ENCODE data around the gene CANT1.
A peak's percentile ranks its signal among the peaks of the same experiment; 100 is the strongest.

Gene CANT1

DNA sequence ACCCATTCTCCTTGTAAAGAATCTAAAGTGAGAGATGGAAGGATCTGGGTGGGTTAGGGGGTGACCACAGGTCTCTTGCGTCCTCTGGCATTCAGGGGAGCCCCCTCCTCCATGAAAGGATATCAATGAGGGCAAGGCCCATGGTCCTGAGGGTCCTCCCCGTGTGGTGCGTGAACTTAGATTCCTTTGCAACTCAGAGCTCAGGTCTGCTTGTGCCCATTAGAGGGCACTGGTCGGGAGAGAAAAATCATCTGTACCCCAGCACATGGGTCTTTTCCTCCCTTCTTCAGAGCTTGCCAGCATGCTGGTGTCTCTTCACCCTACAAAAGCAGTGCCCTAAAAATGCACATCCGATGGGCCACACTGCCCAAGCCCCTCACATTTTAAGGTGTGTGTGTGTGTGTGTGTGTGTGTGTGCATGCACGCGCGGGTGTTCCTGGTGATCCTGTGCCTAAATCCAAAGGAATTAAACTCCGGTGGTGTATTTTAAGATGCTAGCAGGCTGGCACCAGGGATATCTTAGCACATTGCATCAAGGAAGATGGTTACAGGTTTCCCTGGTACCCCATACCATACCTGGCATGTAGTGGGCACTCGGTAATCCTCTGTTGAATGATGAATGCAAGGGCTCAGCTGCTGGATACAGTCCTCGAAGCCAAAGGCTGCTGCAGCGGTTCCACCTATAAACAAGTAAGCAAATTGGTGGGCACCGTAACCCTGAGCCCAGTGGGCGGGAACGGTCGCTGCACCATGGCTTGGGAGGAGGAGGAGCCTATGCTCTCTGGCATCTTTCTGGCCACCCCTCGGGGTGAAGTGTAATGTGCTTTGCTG, 19.1 kb upstream of the CANT1 start:
- no peak overlapping the region for H3K4me3 ChIP-seq (ENCODE audit: low read depth, low read length)
- peak overlapping the region; percentile 68 for H2AFZ ChIP-seq
- H3K79me2 ChIP-seq = no peaks in the 10 kb centered on the region
- no peaks in the 10 kb centered on the region for H3K27me3 ChIP-seq (ENCODE audit: control insufficient read depth, insufficient read depth, low read length)
- no peak overlapping the region for H3K9ac ChIP-seq
- H3K36me3 ChIP-seq (ENCODE audit: control insufficient read depth, insufficient read depth, low read length) = no peaks in the 10 kb centered on the region
- H3K4me2 ChIP-seq (ENCODE audit: low read length) = no peak overlapping the region
- H3K9me3 ChIP-seq (ENCODE audit: control insufficient read depth, low read length) = no peaks in the 10 kb centered on the region
- H3K4me1 ChIP-seq = peaks cover 34% of the 10 kb centered on the region
- peak overlapping the region; percentile 97 for H3K27ac ChIP-seq
- TF ChIP-seq, protein P1, sequence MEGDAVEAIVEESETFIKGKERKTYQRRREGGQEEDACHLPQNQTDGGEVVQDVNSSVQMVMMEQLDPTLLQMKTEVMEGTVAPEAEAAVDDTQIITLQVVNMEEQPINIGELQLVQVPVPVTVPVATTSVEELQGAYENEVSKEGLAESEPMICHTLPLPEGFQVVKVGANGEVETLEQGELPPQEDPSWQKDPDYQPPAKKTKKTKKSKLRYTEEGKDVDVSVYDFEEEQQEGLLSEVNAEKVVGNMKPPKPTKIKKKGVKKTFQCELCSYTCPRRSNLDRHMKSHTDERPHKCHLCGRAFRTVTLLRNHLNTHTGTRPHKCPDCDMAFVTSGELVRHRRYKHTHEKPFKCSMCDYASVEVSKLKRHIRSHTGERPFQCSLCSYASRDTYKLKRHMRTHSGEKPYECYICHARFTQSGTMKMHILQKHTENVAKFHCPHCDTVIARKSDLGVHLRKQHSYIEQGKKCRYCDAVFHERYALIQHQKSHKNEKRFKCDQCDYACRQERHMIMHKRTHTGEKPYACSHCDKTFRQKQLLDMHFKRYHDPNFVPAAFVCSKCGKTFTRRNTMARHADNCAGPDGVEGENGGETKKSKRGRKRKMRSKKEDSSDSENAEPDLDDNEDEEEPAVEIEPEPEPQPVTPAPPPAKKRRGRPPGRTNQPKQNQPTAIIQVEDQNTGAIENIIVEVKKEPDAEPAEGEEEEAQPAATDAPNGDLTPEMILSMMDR (IDR thresholded peaks at IDR 0.05) = no peak

DNA sequence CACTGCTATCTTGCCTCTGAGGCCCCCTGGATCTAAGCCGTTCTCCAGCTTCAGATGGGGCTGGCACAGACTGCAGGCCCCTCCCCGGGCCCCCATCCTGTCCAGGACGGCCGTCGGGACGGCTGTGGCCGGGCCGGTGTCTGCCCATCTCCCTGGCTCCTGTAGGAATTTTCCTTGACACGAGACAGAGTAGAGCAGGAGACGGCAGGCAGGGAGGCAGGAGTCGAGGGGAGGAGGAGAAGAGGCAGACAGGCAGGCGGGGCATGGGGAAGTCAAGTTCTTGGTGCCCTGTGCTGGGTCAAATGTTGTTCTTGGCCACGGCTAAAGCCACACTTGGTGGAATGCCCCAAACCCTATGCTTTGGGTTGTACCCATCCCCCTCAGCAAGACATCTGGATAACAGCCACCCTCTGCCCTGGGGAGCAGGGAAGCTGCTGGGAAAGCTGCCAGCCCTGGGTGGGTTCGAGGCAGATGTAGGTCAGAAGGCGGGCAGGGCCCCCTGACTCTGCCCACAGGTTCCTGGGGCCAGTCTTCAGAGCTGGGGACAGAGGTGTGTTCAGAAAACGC, 18.4 kb upstream of the CANT1 start:
- Histone ChIP-seq H3K27ac (peak overlapping the region; percentile 97), H3K79me2 (no peaks in the 10 kb centered on the region), H3K4me1 (peaks cover 38% of the 10 kb centered on the region), H3K9me3 (ENCODE audit: control insufficient read depth, low read length) (no peaks in the 10 kb centered on the region), H3K4me3 (ENCODE audit: low read depth, low read length) (peak overlapping the region; percentile 70), H3K4me2 (ENCODE audit: low read length) (peak overlapping the region; percentile 60), H3K36me3 (ENCODE audit: control insufficient read depth, insufficient read depth, low read length) (no peaks in the 10 kb centered on the region), H2AFZ (peak overlapping the region; percentile 68), H3K9ac (no peak overlapping the region), H3K27me3 (ENCODE audit: control insufficient read depth, insufficient read depth, low read length) (no peaks in the 10 kb centered on the region)
- TF ChIP-seq, protein P1 (IDR thresholded peaks at IDR 0.05) = no peak

DNA sequence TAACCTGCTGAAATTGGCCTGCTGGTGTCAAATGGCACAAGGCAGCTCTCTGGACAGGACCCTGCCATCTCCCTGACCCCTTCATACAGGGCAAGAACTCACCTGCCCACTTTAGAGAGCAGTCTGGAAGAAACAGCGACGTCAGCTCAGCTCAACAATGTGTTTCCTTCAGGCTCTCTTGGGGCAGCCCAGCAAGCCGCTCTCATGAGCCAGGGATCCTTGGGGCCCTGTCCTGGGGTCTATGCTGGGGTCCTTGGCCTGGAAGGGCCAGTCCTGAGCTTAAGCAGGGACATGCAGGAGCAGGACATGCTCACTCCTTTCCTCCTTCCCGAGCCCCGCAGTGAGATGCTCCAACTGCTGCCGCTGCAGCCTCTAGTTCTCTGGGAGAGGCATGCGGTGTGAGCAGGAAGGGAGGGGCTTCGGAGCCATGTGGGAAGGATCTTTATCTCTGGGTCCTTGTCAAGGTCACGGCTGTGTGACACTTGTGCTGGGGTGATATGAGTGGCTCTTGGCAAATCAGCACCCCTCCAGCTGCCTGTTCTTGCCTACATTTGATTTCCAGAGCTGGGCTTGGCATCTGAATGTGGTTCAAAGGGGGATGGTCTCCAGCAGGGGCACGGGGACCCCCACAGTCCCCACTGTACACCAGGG, 17.8 kb upstream of the CANT1 start:
- H3K9ac ChIP-seq = no peak overlapping the region
- peak overlapping the region; percentile 70 for H3K4me3 ChIP-seq (ENCODE audit: low read depth, low read length)
- peak overlapping the region; percentile 60 for H3K4me2 ChIP-seq (ENCODE audit: low read length)
- TF ChIP-seq, protein P1 (IDR thresholded peaks at IDR 0.05) = no peak
- no peaks in the 10 kb centered on the region for H3K9me3 ChIP-seq (ENCODE audit: control insufficient read depth, low read length)
- H3K79me2 ChIP-seq = no peaks in the 10 kb centered on the region
- peak overlapping the region; percentile 68 for H2AFZ ChIP-seq
- H3K27me3 ChIP-seq (ENCODE audit: control insufficient read depth, insufficient read depth, low read length) = no peaks in the 10 kb centered on the region
- peaks cover 38% of the 10 kb centered on the region for H3K4me1 ChIP-seq
- H3K27ac ChIP-seq = peak overlapping the region; percentile 97
- H3K36me3 ChIP-seq (ENCODE audit: control insufficient read depth, insufficient read depth, low read length) = no peaks in the 10 kb centered on the region

DNA sequence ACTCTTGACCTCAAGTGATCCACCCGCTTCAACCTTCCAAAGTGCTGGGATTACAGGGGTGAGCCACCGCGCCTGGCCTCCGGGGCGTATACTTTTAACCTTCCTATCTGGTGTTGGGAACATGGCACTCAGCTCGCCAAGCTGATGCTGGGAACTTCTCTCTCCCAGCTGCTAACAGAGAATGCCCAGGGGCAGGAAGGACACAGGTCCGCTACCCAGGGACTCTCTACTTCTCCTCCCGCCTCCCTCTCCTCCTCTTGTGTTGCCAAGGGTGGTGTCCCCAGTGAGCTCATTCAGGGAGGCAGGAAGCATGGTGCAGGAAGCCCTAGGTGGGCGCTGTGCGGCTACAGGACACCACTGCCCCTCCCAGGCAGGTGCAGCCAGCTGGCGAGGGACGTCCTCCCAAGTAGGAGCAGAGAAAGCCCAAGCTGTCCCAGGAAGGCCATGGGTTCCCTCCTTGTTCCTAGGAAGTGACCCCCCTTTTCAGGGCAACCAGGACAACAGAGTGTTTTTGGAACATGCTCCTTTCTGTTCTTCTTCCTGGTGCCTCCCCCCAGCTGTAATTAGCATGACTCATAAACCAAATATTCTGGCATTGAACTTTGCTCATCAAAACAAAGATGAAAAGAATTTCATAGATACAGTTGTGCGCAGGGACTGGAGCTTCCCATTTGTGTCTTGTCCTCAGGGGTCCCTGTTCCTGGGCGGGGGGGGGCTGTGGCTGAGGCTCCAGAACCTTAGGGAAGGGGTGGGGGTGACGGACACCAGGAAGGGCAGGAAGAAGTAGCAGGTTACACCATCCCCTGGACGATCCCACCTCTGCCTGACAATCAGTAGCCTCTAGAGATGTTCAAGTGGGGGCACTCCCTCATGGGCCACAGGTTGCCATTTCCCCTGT, 17.1 kb upstream of the CANT1 start:
- Histone ChIP-seq H2AFZ (peak overlapping the region; percentile 68), H3K4me3 (ENCODE audit: low read depth, low read length) (peak overlapping the region; percentile 70), H3K36me3 (ENCODE audit: control insufficient read depth, insufficient read depth, low read length) (no peaks in the 10 kb centered on the region), H3K9ac (no peak overlapping the region), H3K79me2 (no peaks in the 10 kb centered on the region), H3K4me2 (ENCODE audit: low read length) (peak overlapping the region; percentile 60), H3K27me3 (ENCODE audit: control insufficient read depth, insufficient read depth, low read length) (no peaks in the 10 kb centered on the region), H3K27ac (peak overlapping the region; percentile 97), H3K4me1 (peaks cover 38% of the 10 kb centered on the region), H3K9me3 (ENCODE audit: control insufficient read depth, low read length) (no peaks in the 10 kb centered on the region)
- TF ChIP-seq, protein P1 (IDR thresholded peaks at IDR 0.05) = no peak

Measured in parathyroid adenoma (tissue), 2 donors.